Activated CD4-positive, alpha-beta T cell treated with anti-CD3 and anti-CD28 coated beads for 1 hour (primary cell): ENCODE measurements around the gene THTPA.

Experiments
- DNase-seq: peaks from one replicate; pipeline ENCODE4 v3.0.0-alpha.2; 2020

THTPA gene

GRCh38 chr14:23551266-23552028, 4.6 kb upstream of the THTPA start, which contains the start of gene ZFHX2:
TSS of gene ZFHX2 (minus strand) at chr14:23551765. CDS start at chr14:23535325, 16,440 bp downstream.
- DNase-seq, result peak; percentile 64

DNA sequence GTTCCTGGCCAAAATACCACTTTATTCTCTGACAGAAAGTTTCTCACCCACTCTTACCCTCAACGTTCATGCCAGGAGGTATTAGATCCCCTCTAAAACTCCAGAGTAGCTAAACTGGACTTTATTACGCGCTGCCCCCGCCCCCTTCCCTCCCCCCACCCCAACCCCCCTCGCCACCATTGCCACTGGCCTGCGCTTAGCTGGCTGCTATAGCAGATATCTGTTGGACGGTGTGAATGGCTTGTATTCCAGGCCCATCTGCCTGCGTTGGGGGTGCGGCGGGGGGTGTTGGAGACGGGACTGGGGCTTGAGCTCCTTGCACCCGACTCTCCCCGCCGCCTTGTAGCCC, 564 bp upstream of the THTPA start:
- no peak for DNase-seq

DNA sequence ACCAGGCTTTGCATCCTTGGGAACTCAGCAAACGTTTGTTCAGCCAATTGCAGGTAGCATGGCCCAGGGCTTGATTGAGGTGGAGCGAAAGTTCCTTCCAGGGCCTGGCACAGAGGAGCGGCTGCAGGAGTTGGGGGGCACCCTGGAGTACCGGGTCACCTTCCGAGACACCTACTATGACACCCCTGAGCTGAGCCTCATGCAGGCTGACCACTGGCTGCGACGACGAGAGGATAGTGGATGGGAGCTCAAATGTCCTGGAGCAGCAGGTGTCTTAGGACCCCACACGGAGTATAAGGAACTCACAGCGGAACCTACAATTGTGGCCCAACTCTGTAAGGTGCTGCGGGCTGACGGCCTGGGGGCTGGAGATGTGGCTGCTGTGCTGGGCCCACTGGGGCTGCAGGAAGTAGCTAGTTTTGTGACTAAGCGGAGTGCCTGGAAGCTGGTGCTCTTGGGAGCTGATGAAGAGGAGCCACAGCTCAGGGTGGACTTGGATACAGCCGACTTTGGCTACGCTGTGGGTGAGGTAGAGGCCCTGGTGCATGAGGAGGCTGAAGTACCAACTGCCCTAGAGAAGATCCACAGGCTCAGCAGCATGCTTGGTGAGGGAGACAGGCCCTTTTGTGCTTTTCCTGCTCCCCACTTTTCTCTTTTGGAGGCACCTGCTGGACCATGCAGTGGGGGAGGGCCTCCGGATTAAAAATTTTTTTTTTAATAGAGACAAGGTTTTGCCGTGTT, 799 bp downstream of the THTPA start:
- DNase-seq, result no peak

DNA sequence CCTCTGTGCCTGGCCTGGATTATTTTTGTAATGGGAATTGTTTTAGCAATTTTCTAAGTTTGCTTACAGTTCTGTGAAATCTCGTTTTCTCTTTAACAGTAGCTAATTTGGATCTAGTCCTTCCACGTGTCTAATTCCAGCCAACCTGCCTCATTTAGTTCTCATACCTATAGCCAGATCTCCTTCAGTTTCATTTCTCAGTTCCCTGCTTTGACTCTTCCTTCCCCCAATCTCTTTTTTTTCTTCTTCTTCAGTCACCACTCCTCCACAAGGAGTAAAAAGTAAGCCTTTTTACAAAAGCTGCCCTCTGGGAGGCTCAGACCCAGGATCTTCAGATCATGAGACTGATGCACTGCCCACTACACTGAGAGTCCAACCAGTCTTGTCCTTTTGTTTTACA, 1.4 kb downstream of the THTPA start:
- no peak for DNase-seq

- DNase-seq, result no peak
These were observed 1.9 kb downstream of the THTPA start for GRCh38 chr14:23557946-23558345.

- DNase-seq, result no peak
These were observed 2.4 kb downstream of the THTPA start for GRCh38 chr14:23558346-23559009.

- DNase-seq, result peak; percentile 48
These were observed 3.2 kb downstream of the THTPA start for GRCh38 chr14:23559010-23559925.

DNA sequence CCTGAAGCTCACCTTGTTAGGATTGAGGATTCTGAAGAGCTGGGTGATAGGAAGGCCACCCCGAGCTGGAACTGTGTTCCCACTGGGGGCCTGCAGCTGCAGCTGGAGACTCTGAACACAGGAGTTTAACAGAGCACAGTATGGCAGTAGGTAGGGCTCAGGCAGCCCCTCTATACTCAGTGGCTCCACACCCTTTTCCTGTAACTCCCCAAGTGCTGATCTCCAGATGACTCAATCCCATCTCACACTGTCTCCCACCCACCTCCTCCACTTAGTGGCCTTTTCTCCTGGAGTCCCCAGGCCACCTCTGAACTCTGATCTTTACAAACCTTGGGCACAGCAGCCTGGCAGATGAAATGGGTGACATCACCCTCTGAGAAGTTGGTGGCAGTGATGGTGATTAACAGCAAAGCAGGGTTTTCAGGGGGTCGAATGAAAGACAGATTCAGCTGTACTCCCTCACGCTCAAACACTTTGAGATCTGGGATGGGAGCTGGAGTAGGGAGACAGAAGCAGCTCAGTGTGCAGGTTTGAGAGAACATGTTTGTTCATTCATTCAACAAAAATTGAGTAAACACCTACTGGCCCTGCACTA, 4.0 kb downstream of the THTPA start:
- no peak for DNase-seq

DNA sequence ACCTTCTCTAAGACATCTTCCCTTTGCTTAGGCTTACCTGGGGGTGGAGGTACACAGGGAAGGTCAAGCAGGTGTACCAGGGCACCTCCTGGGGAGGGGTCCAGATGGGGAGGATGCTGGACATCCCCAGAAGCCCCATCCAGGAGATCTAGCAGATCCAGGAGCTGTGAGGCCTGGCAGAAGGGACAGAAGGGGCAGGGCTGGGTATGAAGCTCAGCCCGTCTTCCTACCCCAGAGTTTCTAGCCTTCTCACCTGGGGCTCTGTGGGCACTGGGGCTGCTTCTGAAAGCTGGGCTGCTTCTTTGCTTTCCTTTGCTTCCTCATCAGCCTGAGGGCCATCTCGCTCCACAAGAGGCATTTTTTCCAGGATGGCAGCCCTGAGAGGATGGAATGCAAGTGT, 5.2 kb downstream of the THTPA start:
- DNase-seq, result no peak

GRCh38 chr14:23561873-23562821, 6.1 kb downstream of the THTPA start:
- DNase-seq, result no peak

DNA sequence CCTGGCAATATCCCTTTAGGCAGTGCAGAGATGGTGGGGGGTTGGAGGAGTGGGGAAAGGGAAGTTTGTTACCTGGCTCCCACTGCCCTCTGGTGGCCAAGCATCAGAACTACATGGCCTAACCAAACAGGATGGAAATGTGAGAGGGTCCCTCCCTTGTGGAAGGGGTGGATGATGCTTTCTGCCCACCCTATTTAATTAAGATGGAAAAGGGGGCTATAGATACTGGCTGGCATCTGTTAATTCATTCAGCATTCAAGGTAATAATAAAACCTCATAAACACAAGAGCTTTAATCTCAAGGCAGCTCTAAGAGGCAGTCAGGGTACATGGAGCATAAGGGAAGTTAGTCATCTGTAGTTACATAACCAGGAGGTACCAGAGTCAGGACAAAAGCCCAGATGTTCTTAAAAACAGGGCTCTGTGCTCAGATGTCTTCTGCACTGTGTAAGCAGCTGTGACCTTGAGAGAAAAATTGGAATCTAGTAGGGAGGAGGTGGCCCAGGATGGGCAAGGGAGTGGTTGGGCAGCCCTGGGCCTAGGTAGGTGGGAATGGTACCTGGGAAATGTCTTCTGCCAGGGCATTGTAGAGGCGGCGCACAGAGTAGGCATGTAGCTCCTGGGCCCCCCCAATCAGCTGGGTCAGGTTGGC, 6.9 kb downstream of the THTPA start:
- DNase-seq, result peak; percentile 38

DNA sequence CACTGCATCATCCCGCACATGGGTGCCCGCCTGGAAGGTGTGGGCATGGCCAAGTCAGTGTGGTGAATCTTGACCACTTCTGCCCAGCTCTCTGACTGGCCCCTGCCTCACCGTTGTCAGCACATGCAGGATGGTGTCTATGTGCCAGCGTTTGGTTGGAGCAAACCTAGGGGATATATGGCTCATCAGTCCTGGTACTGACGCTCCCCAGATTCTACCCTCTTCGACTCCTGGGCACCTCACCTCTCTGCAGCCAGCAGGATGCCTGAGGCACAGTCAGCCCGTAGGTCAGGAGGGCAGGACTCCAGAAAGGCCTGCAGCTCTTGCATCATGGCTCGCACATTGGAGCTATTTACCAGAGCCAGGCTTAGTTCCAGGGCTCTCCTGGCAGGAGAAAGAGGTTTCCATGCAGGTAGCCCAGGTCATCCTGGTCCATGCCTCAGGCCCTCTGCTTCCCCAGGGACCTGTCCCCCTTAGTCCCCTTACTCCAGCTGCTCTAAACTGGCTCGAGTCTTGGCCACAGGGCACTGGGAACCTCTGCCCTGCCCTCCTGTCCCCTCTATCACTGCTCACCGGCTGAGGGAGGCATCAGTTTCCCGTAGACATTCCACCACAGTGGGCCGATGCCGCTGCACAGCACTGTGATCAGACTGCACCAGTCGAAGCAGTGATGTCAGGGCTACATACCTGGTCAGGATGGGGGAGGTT, 7.6 kb downstream of the THTPA start:
- DNase-seq, result no peak

- no peak for DNase-seq
These were observed 8.2 kb downstream of the THTPA start for GRCh38 chr14:23564181-23564812.

DNA sequence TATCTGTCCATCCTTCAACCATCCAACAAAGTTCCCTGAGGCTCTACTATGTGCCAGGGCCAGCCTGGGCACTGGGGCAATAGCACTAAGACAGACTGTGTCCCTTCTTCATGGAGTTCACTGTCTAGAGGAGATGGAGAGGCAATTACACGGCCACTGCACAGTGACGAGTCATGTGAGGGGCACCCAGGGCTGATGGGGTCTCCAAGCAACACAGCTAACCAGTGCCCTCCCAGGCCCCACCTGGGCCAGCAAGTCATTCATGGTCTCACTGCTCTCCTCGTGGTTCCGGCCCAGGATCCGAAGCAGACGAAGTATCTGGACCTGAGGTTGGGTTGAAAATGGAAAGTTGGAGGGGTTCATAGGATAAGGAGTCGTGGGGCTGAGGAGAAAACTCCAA, 8.8 kb downstream of the THTPA start:
- no peak for DNase-seq

- DNase-seq, result no peak
These were observed 9.6 kb downstream of the THTPA start for GRCh38 chr14:23565626-23566025.

GRCh38 chr14:23566112-23566777, 10.2 kb downstream of the THTPA start:
- DNase-seq, result no peak

DNA sequence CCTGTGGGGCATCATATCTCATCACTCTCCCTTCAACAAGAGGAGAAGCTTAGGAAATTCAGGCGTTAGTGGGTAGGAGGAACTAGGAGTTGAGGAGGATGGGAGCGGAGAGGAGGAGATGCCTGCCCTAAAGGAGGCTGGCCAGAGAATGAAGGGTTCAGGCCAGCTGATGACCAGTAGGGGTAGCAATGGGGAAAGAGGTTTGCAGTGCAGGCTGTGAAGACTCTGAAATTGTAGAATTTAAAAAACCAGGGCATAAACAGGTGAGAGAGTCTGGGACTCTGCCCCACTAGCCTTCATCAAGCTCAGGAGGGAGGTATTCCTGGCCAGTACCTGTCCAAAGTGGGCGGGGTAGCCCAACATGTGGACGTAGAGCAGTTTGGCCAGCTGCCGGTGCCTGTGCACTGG, 10.7 kb downstream of the THTPA start:
- no peak for DNase-seq

- peak; percentile 71 for DNase-seq
These were observed 11.3 kb downstream of the THTPA start, which contains the start of gene AP1G2 for GRCh38 chr14:23567186-23568020. TSS of gene AP1G2 (minus strand) at chr14:23567791. CDS start at chr14:23567314, 477 bp downstream.
